Lower lobe of right lung (tissue), 2 donors: Measurements from ENCODE around the gene CDAN1. TPM values are rescaled to one million over a fixed set of nuclear protein-coding genes. Genes with fewer than 3 reads are reported as not detected.

Experiments
- ATAC-seq, 2 donors: fragments of 200-7000 bp; cut with Tn5 transposase; one replicate each; pipeline ENCODE4 v1.9.1; 2020 to 2022; ENCODE audit warnings: mild to moderate bottlenecking in 2 of 2, moderate library complexity in 2 of 2
- DNase-seq: peaks from one replicate; pipeline ENCODE4 v3.0.0-alpha.2; 2020
- H3K27ac ChIP-seq: fragments of 200-600 bp; one replicate; pipeline ENCODE4 v1.8.0; 2022
- H3K27me3 ChIP-seq: fragments of 200-600 bp; one replicate; pipeline ENCODE4 v1.8.0; 2022; ENCODE audit warnings: low read depth
- H3K36me3 ChIP-seq: fragments of 200-600 bp; one replicate; pipeline ENCODE4 v1.8.0; 2022; ENCODE audit warnings: mild to moderate bottlenecking
- H3K4me1 ChIP-seq: fragments of 200-600 bp; one replicate; pipeline ENCODE4 v1.8.0; 2022
- H3K4me3 ChIP-seq: fragments of 200-600 bp; one replicate; pipeline ENCODE4 v1.8.0; 2022; ENCODE audit warnings: mild to moderate bottlenecking
- H3K9me3 ChIP-seq: fragments of 200-600 bp; one replicate; pipeline ENCODE4 v1.8.0; 2022
- CTCF ChIP-seq: fragments of 200-600 bp; IDR thresholded peaks from one replicate; pipeline ENCODE4 v1.8.0; 2022; ENCODE audit warnings: antibody characterized with exemption, mild to moderate bottlenecking
- intact Hi-C: fragments of 100-400 bp; cut with DNase I; formaldehyde crosslinking; loops from one replicate; pipeline ENCODE4 v1.11.0; 2022
- total RNA-seq: library from RNA; stranded (reverse); fragmentation: NEBNext Ultra II Directional; extraction: Animal tissue kit (Norgen Biotek cat#: 25700); gene quantifications from one replicate; pipeline ENCODE4 v1.2.1, GENCODE V29; 2021
- donor health status: DM: no; HTN: yes; CAD: no; lungs with severe emphysema.

The CDAN1 gene
- total RNA-seq, 1 donor from 2014 or later = 11.3 TPM

- Histone ChIP-seq H3K9me3 (no peaks in the 10 kb centered on the region), H3K4me1 (peaks cover 4% of the 10 kb centered on the region), H3K36me3 (peaks cover 94% of the 10 kb centered on the region), H3K4me3 (no peak overlapping the region), H3K27me3 (no peaks in the 10 kb centered on the region), H3K27ac (no peak overlapping the region)
- TF ChIP-seq CTCF = no peak
- intact Hi-C loops = no loop called here
- no peak for DNase-seq
- ATAC-seq = no peak
Observed at GRCh38 chr15:42724276-42724675, 12.7 kb downstream of the CDAN1 start.

GRCh38 chr15:42723068-42723467, 13.9 kb downstream of the CDAN1 start:
- intact Hi-C loops = no loop called here
- H3K27ac ChIP-seq = no peak overlapping the region
- DNase-seq (no peak), ATAC-seq (no peak)
- H3K27me3 ChIP-seq = no peaks in the 10 kb centered on the region
- H3K4me3 ChIP-seq = no peak overlapping the region
- H3K9me3 ChIP-seq = no peaks in the 10 kb centered on the region
- TF ChIP-seq CTCF = no peak
- H3K36me3 ChIP-seq = peaks cover 94% of the 10 kb centered on the region
- peaks cover 2% of the 10 kb centered on the region for H3K4me1 ChIP-seq

- intact Hi-C loops = no loop called here
- no peak for DNase-seq
- H3K9me3 ChIP-seq = no peaks in the 10 kb centered on the region
- no peaks in the 10 kb centered on the region for H3K4me1 ChIP-seq
- H3K27ac ChIP-seq = no peak overlapping the region
- peaks cover 88% of the 10 kb centered on the region for H3K36me3 ChIP-seq
- H3K4me3 ChIP-seq = no peak overlapping the region
- no peaks in the 10 kb centered on the region for H3K27me3 ChIP-seq
- no peak for TF ChIP-seq CTCF
- no peak for ATAC-seq
Observed at GRCh38 chr15:42721916-42722315, 15.0 kb downstream of the CDAN1 start.

- Histone ChIP-seq H3K36me3 (peaks cover 79% of the 10 kb centered on the region), H3K4me1 (no peaks in the 10 kb centered on the region), H3K9me3 (no peaks in the 10 kb centered on the region), H3K4me3 (no peak overlapping the region), H3K27ac (no peak overlapping the region), H3K27me3 (no peaks in the 10 kb centered on the region)
- intact Hi-C loops = no loop called here
- DNase-seq = no peak
- TF ChIP-seq CTCF = no peak
- no peak for ATAC-seq
Observed at GRCh38 chr15:42721016-42721415, 15.9 kb downstream of the CDAN1 start.

- intact Hi-C loops = no loop called here
- no peak for TF ChIP-seq CTCF
- no peak for ATAC-seq
- Histone ChIP-seq H3K36me3 (peaks cover 69% of the 10 kb centered on the region), H3K9me3 (no peaks in the 10 kb centered on the region), H3K4me3 (no peak overlapping the region), H3K27me3 (no peaks in the 10 kb centered on the region), H3K4me1 (no peaks in the 10 kb centered on the region), H3K27ac (no peak overlapping the region)
- no peak for DNase-seq
Observed at GRCh38 chr15:42720071-42720470, 16.9 kb downstream of the CDAN1 start.

- no peak for ATAC-seq
- no peak for TF ChIP-seq CTCF
- H3K36me3 ChIP-seq = peaks cover 59% of the 10 kb centered on the region
Observed at GRCh38 chr15:42719043-42719442, 17.9 kb downstream of the CDAN1 start.

More at GRCh38 chr15:42719043-42719442, 17.9 kb downstream of the CDAN1 start:
- Histone ChIP-seq H3K4me3 (no peak overlapping the region), H3K9me3 (no peaks in the 10 kb centered on the region), H3K27me3 (no peaks in the 10 kb centered on the region), H3K27ac (no peak overlapping the region), H3K4me1 (no peaks in the 10 kb centered on the region)
- intact Hi-C loops = no loop called here
- no peak for DNase-seq
